HG03039 (cell line): ENCODE data around the gene TRRAP.

Experiments used
- ATAC-seq: cut with Tn5 transposase; IDR thresholded peaks from one replicate; pipeline ENCODE4 v1.9.1; 2021; ENCODE audit warnings: mild to moderate bottlenecking, moderate library complexity; ENCODE audit not compliant: unreplicated experiment

The TRRAP gene

GRCh38 chr7:98943336-98943735, 65.0 kb downstream of the TRRAP start:
- ATAC-seq: no peak

GRCh38 chr7:98944386-98944785, 66.1 kb downstream of the TRRAP start:
- no peak for ATAC-seq

- no peak for ATAC-seq
Observed at GRCh38 chr7:98945852-98946251, 67.5 kb downstream of the TRRAP start.

- no peak for ATAC-seq
Observed at GRCh38 chr7:98946389-98946788, 68.1 kb downstream of the TRRAP start.

- no peak for ATAC-seq
Observed at GRCh38 chr7:98949336-98950044, 71.2 kb downstream of the TRRAP start.

GRCh38 chr7:98955992-98956391, 77.7 kb downstream of the TRRAP start:
- ATAC-seq: no peak

- no peak for ATAC-seq
Observed at GRCh38 chr7:98956469-98956868, 78.1 kb downstream of the TRRAP start.

GRCh38 chr7:98956937-98957336, 78.6 kb downstream of the TRRAP start:
- ATAC-seq: no peak

- ATAC-seq: no peak
Observed at GRCh38 chr7:98957766-98958165, 79.4 kb downstream of the TRRAP start.

- no peak for ATAC-seq
Observed at GRCh38 chr7:98958968-98959367, 80.6 kb downstream of the TRRAP start.

GRCh38 chr7:98963305-98963704, 85.0 kb downstream of the TRRAP start:
- ATAC-seq: no peak

- ATAC-seq: no peak
Observed at GRCh38 chr7:98964596-98964995, 86.3 kb downstream of the TRRAP start.

GRCh38 chr7:98968621-98969020, 90.3 kb downstream of the TRRAP start:
- ATAC-seq: no peak

- no peak for ATAC-seq
Observed at GRCh38 chr7:98969386-98969785, 91.1 kb downstream of the TRRAP start.

- ATAC-seq: no peak
Observed at GRCh38 chr7:98970016-98970615, 91.8 kb downstream of the TRRAP start.

GRCh38 chr7:98970805-98971204, 92.5 kb downstream of the TRRAP start:
- no peak for ATAC-seq

- no peak for ATAC-seq
Observed at GRCh38 chr7:98974205-98974604, 95.9 kb downstream of the TRRAP start.

- no peak for ATAC-seq
Observed at GRCh38 chr7:98974906-98975816, 96.8 kb downstream of the TRRAP start.

- ATAC-seq: no peak
Observed at GRCh38 chr7:98976396-98977185, 98.3 kb downstream of the TRRAP start.

- ATAC-seq: no peak
Observed at GRCh38 chr7:98978672-98979071, 100.3 kb downstream of the TRRAP start.

- ATAC-seq: no peak
Observed at GRCh38 chr7:98981701-98982100, 103.4 kb downstream of the TRRAP start.
